GM12878 (cell line): ENCODE measurements around the gene ACYP2. TPM values are rescaled to one million over a fixed set of nuclear protein-coding genes. Genes with fewer than 3 reads are reported as not detected.

Experiments used
- ATAC-seq: fragments of 200-7000 bp; cut with Tn5 transposase; 3 replicates; pipeline ENCODE4 v1.9.1; 2020; ENCODE audit warnings: mild to moderate bottlenecking, moderate library complexity
- BruUV-seq: library from RNA; stranded (reverse); fragments of 400-500 nt; replicated peaks from 2 replicates; lab custom pipeline; 2021; lab: Mats Ljungman, UMichigan
- CTCF ChIA-PET: fragments of 300-600 bp; sonication (Branson Sonifier 250); formaldehyde crosslinking; extraction: SDS; loops from one replicate; lab custom pipeline; 2021; ENCODE audit warnings: inconsistent platforms; lab: Yijun Ruan, JAX
- POLR2A ChIA-PET: fragments of 350-600 bp; formaldehyde crosslinking; extraction: SDS; loops from one replicate; lab custom pipeline; 2021; ENCODE audit warnings: inconsistent platforms; lab: Charles Lee
- RAD21 ChIA-PET: fragments of 300-600 bp; sonication (Branson Sonifier 250); formaldehyde crosslinking; loops from one replicate; lab custom pipeline; 2023; ENCODE audit warnings: antibody characterized with exemption; ENCODE audit not compliant: unreplicated experiment; lab: Charles Lee
- SMC1A ChIA-PET: fragments of 300-600 bp; sonication (Branson Sonifier 250); formaldehyde crosslinking; loops from one replicate; lab custom pipeline; 2023; ENCODE audit not compliant: unreplicated experiment, uncharacterized antibody; lab: Charles Lee
- DNase-seq: peaks from one replicate; pipeline ENCODE4 v3.0.0-alpha.2; 2011; ENCODE audit warnings: low read depth, low spot score
- FAIRE-seq: peaks from 3 replicates; lab custom pipeline; 2011; peaks lifted over from hg19 to GRCh38; lab: Jason Lieb, UNC
- H2AFZ ChIP-seq: 2 replicates; pipeline ENCODE4 v1.6.0; 2011; ENCODE audit warnings: low read depth, low read length, control low read depth; ENCODE audit not compliant: control insufficient read depth
- H3K27ac ChIP-seq: 2 replicates; pipeline ENCODE4 v1.5.1; 2011; ENCODE audit warnings: control low read depth; ENCODE audit not compliant: control insufficient read depth, insufficient read depth
- H3K27me3 ChIP-seq, 2 experiments: replicated peaks in 1 of 2; 2 replicates each; pipeline versions ENCODE4 v1.6.0 to v1.6.1; 2011; ENCODE audit warnings: low read length in 1 of 2; ENCODE audit not compliant: control insufficient read depth in 2 of 2, insufficient read depth in 2 of 2
- H3K36me3 ChIP-seq, 2 experiments: 2 replicates each; pipeline ENCODE4 v1.5.1; 2011; ENCODE audit warnings: low read length in 1 of 2; ENCODE audit not compliant: control insufficient read depth in 2 of 2, insufficient read depth in 2 of 2
- H3K4me1 ChIP-seq: 2 replicates; pipeline ENCODE4 v1.6.1; 2011; ENCODE audit warnings: mild to moderate bottlenecking, low read length, moderate library complexity, mixed read lengths; ENCODE audit not compliant: control insufficient read depth, insufficient read depth
- H3K4me2 ChIP-seq: 2 replicates; pipeline ENCODE4 v1.6.0; 2011; ENCODE audit warnings: control low read depth; ENCODE audit not compliant: control insufficient read depth, insufficient read depth
- H3K4me3 ChIP-seq: fragments of 200-600 bp; sonication (generic); 2 replicates; pipeline ENCODE4 v1.5.1; 2016
- H3K79me2 ChIP-seq: 2 replicates; pipeline ENCODE4 v1.6.0; 2011; ENCODE audit warnings: low read length; ENCODE audit not compliant: control insufficient read depth, insufficient read depth
- H3K9ac ChIP-seq: 2 replicates; pipeline ENCODE4 v1.8.0; 2011; ENCODE audit warnings: low read length, control low read depth, mixed read lengths; ENCODE audit not compliant: control insufficient read depth, insufficient read depth
- H3K9me3 ChIP-seq: replicated peaks from 3 replicates; pipeline ENCODE4 v1.5.1; 2011; ENCODE audit warnings: mild to moderate bottlenecking, low read length; ENCODE audit not compliant: control insufficient read depth, insufficient read depth
- H4K20me1 ChIP-seq: 2 replicates; pipeline ENCODE4 v1.6.0; 2011; ENCODE audit not compliant: control insufficient read depth, insufficient read depth
- ATF7 ChIP-seq: fragments of 450-650 bp; IDR thresholded peaks from 2 replicates; pipeline ENCODE4 v1.6.1; 2016; ENCODE audit warnings: low read depth, mild to moderate bottlenecking
- CREB1 ChIP-seq: IDR thresholded peaks from 2 replicates; pipeline ENCODE4 v1.6.1; 2012; ENCODE audit warnings: low read depth, mild to moderate bottlenecking, inconsistent platforms
- EZH2 ChIP-seq: IDR thresholded peaks from 2 replicates; pipeline ENCODE4 v1.6.1; 2012; ENCODE audit warnings: low read depth, mild to moderate bottlenecking, control low read depth, inconsistent platforms, low read length, borderline replicate concordance; ENCODE audit not compliant: control insufficient read depth
- FOS ChIP-seq: IDR thresholded peaks from 3 replicates; pipeline ENCODE4 v1.6.1; 2011; ENCODE audit warnings: borderline replicate concordance; ENCODE audit not compliant: insufficient read length; ENCODE audit errors: extremely low read depth
- HDAC2 ChIP-seq: fragments of 200-600 bp; sonication (generic); IDR thresholded peaks from 2 replicates; pipeline ENCODE4 v1.6.1; 2017
- IKZF1 ChIP-seq: fragments of 450-650 bp; conservative IDR thresholded peaks from 2 replicates; pipeline ENCODE4 v1.6.1; 2017; ENCODE audit warnings: antibody characterized with exemption, mild to moderate bottlenecking
- IKZF2 ChIP-seq, 2 experiments: fragments of 450-650 bp; IDR thresholded peaks; 2 replicates each; pipeline ENCODE4 v1.6.1; 2017; ENCODE audit warnings: mild to moderate bottlenecking in 2 of 2, moderate library complexity in 2 of 2
- MXI1 ChIP-seq: fragments of 150-350 bp; IDR thresholded peaks from 2 replicates; pipeline ENCODE4 v1.6.1; 2011; ENCODE audit warnings: low read depth, mild to moderate bottlenecking, inconsistent platforms, low read length, improper control_type of control experiment
- NRF1 ChIP-seq: conservative IDR thresholded peaks from 2 replicates; pipeline ENCODE4 v1.6.1; 2011; ENCODE audit warnings: mild to moderate bottlenecking, low read depth, low read length, improper control_type of control experiment
- SIN3A ChIP-seq: IDR thresholded peaks from 2 replicates; pipeline ENCODE4 v1.6.1; 2012; ENCODE audit warnings: low read depth, low read length, improper control_type of control experiment
- SMAD5 ChIP-seq: IDR thresholded peaks from 2 replicates; pipeline ENCODE4 v1.6.1; 2016; ENCODE audit warnings: antibody characterized with exemption, low read depth
- ZBED1 ChIP-seq: IDR thresholded peaks from 2 replicates; pipeline ENCODE4 v1.6.1; 2016; ENCODE audit warnings: borderline replicate concordance
- WGBS: methylation state at CpG from one replicate; pipeline ENCODE4 v1.1.6; 2016; ENCODE audit warnings: low lambda C conversion rate; ENCODE audit not compliant: insufficient replicate concordance, insufficient coverage; ENCODE audit errors: missing lambda C conversion rate; 5-methylcytosine and 5-hydroxymethylcytosine counted together
- in situ Hi-C: fragments of 300-500 bp; cut with MboI; formaldehyde crosslinking; loops from 9 replicates; pipeline ENCODE4 v1.14.3; 2018; ENCODE audit warnings: mixed read lengths
- intact Hi-C: fragments of 100-400 bp; cut with micrococcal nuclease; formaldehyde crosslinking; loops from one replicate; pipeline ENCODE4 v1.14.2; 2022; ENCODE audit not compliant: unreplicated experiment
- polyA plus RNA-seq, 11 experiments: library from polyadenylated mRNA; depleted of rRNA in 4 of 11; unstranded in 6 of 11; stranded (reverse) in 5 of 11; fragments of >200 nt; fragmentation: Nextera tagmentation in 4 of 11; fragmentation: Illumina TruSeq in 1 of 11; extraction: Ambion mirVana in 4 of 11; extraction: Trizol in 1 of 11; gene quantifications; 1 replicate in 1 of 11; 2 replicates in 10 of 11; pipeline versions ENCODE4 v1.2.1 to v1.2.3, GENCODE V29; 2011 to 2016; ENCODE audit warnings: inconsistent platforms in 2 of 11, missing spikeins in 2 of 11, low read depth in 1 of 11
- total RNA-seq, 4 experiments: library from RNA; depleted of rRNA in 3 of 4; stranded (reverse); fragments of >200 nt in 3 of 4; fragmentation: Illumina TruSeq in 1 of 4; extraction: Trizol in 1 of 4; gene quantifications; 2 replicates each; pipeline versions ENCODE4 v1.2.1 to v1.2.3, GENCODE V29; 2013 to 2021
- TF ChIP-seq, protein P1 (sequence below): fragments of 450-650 bp; formaldehyde crosslinking; IDR thresholded peaks from 2 replicates; pipeline ENCODE4 v1.5.0; 2022; ENCODE audit warnings: mild to moderate bottlenecking, missing genetic modification characterization
- TF ChIP-seq, protein P2 (sequence below): fragments of 450-650 bp; IDR thresholded peaks from 2 replicates; pipeline ENCODE4 v1.6.1; 2017; ENCODE audit warnings: antibody characterized with exemption, mild to moderate bottlenecking, moderate library complexity
- TF ChIP-seq, protein P3 (sequence below): IDR thresholded peaks from 2 replicates; pipeline ENCODE4 v1.6.1; 2011; ENCODE audit warnings: mild to moderate bottlenecking, low read depth, low read length, moderate library complexity; ENCODE audit not compliant: insufficient replicate concordance

The ACYP2 gene
- total and polyA plus RNA-seq, 10 of the 15 experiments (the other 5 are each of a cell fraction or from before 2014, with no cell fraction given) = 4.2 to 16.3 (median 9.0) TPM

GRCh38 chr2:54194761-54195750, 79.6 kb downstream of the ACYP2 start:
- DNase-seq (no peak), ATAC-seq (no peak), FAIRE-seq (no peak)
- no peak overlapping the region for H2AFZ ChIP-seq
- H3K36me3 ChIP-seq = no peaks in the 10 kb centered on the region
- H3K79me2 ChIP-seq = no peaks in the 10 kb centered on the region
- no peaks in the 10 kb centered on the region for H4K20me1 ChIP-seq
- intact Hi-C loops = no loop called here
- no peaks in the 10 kb centered on the region for H3K27me3 ChIP-seq
- BruUV-seq = no TSS peak
- no peaks in the 10 kb centered on the region for H3K9me3 ChIP-seq
- no peak overlapping the region for H3K27ac ChIP-seq
- in situ Hi-C loops = no loop called here
- H3K4me2 ChIP-seq = 0 out of 2 replicates have a peak overlapping the region, but pooled peaks have one; percentile 11
- 36% methylated on average over 5 of the region's 8 CpGs for WGBS
- RAD21 ChIA-PET = interaction anchor here (0.6 to 0.7 kb wide), 2 partner anchors 33 to 612 kb away, joined by 4 read pairs; no protein-coding TSS in a partner anchor
- SMC1A ChIA-PET = interaction anchor here (1.1 to 1.5 kb wide), 3 partner anchors 10 to 510 kb away, joined by 3 to 5 read pairs (median 4); no protein-coding TSS in a partner anchor
- CTCF ChIA-PET = interaction anchor here (0.7 to 1.3 kb wide), 5 partner anchors 9 to 509 kb away, joined by 3 to 4 read pairs (median 3); no protein-coding TSS in a partner anchor
- H3K4me3 ChIP-seq = no peak overlapping the region
- H3K9ac ChIP-seq = no peak overlapping the region
- POLR2A ChIA-PET = no interaction called here
- H3K4me1 ChIP-seq = no peaks in the 10 kb centered on the region
- TF ChIP-seq, protein P1, sequence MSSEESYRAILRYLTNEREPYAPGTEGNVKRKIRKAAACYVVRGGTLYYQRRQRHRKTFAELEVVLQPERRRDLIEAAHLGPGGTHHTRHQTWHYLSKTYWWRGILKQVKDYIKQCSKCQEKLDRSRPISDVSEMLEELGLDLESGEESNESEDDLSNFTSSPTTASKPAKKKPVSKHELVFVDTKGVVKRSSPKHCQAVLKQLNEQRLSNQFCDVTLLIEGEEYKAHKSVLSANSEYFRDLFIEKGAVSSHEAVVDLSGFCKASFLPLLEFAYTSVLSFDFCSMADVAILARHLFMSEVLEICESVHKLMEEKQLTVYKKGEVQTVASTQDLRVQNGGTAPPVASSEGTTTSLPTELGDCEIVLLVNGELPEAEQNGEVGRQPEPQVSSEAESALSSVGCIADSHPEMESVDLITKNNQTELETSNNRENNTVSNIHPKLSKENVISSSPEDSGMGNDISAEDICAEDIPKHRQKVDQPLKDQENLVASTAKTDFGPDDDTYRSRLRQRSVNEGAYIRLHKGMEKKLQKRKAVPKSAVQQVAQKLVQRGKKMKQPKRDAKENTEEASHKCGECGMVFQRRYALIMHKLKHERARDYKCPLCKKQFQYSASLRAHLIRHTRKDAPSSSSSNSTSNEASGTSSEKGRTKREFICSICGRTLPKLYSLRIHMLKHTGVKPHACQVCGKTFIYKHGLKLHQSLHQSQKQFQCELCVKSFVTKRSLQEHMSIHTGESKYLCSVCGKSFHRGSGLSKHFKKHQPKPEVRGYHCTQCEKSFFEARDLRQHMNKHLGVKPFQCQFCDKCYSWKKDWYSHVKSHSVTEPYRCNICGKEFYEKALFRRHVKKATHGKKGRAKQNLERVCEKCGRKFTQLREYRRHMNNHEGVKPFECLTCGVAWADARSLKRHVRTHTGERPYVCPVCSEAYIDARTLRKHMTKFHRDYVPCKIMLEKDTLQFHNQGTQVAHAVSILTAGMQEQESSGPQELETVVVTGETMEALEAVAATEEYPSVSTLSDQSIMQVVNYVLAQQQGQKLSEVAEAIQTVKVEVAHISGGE (CRISPR knock-in tag) = no peak
- TF ChIP-seq CREB1 = no peak
- no peak for TF ChIP-seq HDAC2
- TF ChIP-seq ATF7 = no peak
- no peak for TF ChIP-seq EZH2
- no peak for TF ChIP-seq SMAD5
- TF ChIP-seq, protein P2, sequence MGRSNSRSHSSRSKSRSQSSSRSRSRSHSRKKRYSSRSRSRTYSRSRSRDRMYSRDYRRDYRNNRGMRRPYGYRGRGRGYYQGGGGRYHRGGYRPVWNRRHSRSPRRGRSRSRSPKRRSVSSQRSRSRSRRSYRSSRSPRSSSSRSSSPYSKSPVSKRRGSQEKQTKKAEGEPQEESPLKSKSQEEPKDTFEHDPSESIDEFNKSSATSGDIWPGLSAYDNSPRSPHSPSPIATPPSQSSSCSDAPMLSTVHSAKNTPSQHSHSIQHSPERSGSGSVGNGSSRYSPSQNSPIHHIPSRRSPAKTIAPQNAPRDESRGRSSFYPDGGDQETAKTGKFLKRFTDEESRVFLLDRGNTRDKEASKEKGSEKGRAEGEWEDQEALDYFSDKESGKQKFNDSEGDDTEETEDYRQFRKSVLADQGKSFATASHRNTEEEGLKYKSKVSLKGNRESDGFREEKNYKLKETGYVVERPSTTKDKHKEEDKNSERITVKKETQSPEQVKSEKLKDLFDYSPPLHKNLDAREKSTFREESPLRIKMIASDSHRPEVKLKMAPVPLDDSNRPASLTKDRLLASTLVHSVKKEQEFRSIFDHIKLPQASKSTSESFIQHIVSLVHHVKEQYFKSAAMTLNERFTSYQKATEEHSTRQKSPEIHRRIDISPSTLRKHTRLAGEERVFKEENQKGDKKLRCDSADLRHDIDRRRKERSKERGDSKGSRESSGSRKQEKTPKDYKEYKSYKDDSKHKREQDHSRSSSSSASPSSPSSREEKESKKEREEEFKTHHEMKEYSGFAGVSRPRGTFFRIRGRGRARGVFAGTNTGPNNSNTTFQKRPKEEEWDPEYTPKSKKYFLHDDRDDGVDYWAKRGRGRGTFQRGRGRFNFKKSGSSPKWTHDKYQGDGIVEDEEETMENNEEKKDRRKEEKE = no peak
- no peak for TF ChIP-seq MXI1
- no peak for TF ChIP-seq NRF1
- no peak for TF ChIP-seq IKZF2 (IDR thresholded peaks at IDR 0.05)
- no peak for TF ChIP-seq SIN3A
- TF ChIP-seq, protein P3, sequence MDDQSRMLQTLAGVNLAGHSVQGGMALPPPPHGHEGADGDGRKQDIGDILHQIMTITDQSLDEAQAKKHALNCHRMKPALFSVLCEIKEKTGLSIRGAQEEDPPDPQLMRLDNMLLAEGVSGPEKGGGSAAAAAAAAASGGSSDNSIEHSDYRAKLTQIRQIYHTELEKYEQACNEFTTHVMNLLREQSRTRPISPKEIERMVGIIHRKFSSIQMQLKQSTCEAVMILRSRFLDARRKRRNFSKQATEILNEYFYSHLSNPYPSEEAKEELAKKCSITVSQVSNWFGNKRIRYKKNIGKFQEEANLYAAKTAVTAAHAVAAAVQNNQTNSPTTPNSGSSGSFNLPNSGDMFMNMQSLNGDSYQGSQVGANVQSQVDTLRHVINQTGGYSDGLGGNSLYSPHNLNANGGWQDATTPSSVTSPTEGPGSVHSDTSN = no peak
- TF ChIP-seq IKZF1 = no peak
- TF ChIP-seq ZBED1 = no peak
- TF ChIP-seq FOS = no peak
